Upper lobe of right lung (tissue), 1 donor: ENCODE data around the gene CAMK2G. TPM values are rescaled to one million over a fixed set of nuclear protein-coding genes. Genes with fewer than 3 reads are reported as not detected.
A peak's percentile ranks its signal among the peaks of the same experiment; 100 is the strongest.

Experiments used
- ATAC-seq: fragments of 200-7000 bp; cut with Tn5 transposase; one replicate; pipeline ENCODE4 v1.9.1; 2020; ENCODE audit warnings: mild to moderate bottlenecking, moderate library complexity
- DNase-seq: peaks from one replicate; pipeline ENCODE4 v3.0.0-alpha.2; 2020
- H3K27ac ChIP-seq: fragments of 200-600 bp; one replicate; pipeline ENCODE4 v1.8.0; 2022
- H3K27me3 ChIP-seq: fragments of 200-600 bp; one replicate; pipeline ENCODE4 v1.8.0; 2022; ENCODE audit warnings: mild to moderate bottlenecking
- H3K36me3 ChIP-seq: fragments of 200-600 bp; one replicate; pipeline ENCODE4 v1.8.0; 2022
- H3K4me1 ChIP-seq: fragments of 200-600 bp; one replicate; pipeline ENCODE4 v1.8.0; 2022
- H3K4me3 ChIP-seq: fragments of 200-600 bp; one replicate; pipeline ENCODE4 v1.8.0; 2022; ENCODE audit warnings: mild to moderate bottlenecking
- H3K9me3 ChIP-seq: fragments of 200-600 bp; one replicate; pipeline ENCODE4 v1.8.0; 2022
- intact Hi-C: fragments of 100-400 bp; cut with DNase I; formaldehyde crosslinking; loops from one replicate; pipeline ENCODE4 v1.11.0; 2022
- total RNA-seq: library from RNA; stranded (reverse); fragmentation: NEBNext Ultra II Directional; extraction: Animal tissue kit (Norgen Biotek cat#: 25700); gene quantifications from one replicate; pipeline ENCODE4 v1.2.1, GENCODE V29; 2021
- TF ChIP-seq, protein P1 (sequence below): fragments of 200-600 bp; IDR thresholded peaks from one replicate; pipeline ENCODE4 v1.8.0; 2022; ENCODE audit warnings: antibody characterized with exemption
- donor health status: DM: no; HTN: yes; CAD: no; lungs with severe emphysema.

The CAMK2G gene
- total RNA-seq, 1 donor from 2014 or later, result 36.2 TPM

DNA sequence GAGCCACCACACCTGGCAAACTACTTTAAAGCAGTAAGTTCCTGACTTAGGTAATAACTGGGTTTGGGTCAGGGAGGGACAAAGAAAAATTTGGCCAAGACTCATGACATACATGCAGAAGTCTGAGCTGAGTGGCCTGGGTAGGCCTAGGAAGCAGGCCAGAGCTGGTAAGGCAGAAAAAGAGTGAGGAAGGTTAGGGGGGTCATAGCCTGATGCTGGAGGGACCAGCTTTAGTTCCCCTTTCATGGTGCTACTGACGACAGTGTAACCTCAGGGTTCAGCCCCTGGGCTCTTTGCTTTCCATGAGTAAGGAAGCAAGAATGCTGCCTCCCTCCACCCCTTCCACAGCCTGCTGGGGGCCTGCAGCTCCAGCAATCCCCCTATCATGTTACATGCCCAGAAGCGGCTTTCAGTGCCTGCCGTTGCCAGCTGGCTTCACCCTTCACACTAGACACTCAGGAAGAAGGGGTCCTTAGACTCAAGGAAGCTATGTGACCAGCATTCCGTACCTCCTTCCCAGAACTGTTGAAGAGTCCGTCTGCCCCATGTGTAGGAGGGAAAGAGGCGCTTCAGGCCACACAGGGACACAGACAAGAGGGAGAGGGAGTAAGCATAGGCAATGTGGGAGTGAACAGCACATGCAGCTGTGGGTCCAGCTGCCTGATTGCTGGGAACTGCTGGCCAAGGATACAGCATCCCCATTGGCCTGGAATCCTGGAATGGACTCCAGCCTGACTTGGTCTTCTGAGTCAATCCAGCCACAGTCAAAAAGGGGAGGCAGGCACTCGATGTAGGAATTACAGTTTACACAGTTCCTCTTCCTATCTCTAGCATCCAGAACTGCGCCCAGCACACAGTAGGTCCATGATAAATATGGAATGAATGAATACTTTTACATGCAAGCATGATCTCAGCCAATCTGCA lies 32.4 kb upstream of the CAMK2G start:
- Histone ChIP-seq H3K4me1 (peaks cover 40% of the 10 kb centered on the region), H3K4me3 (no peak overlapping the region), H3K27me3 (peaks cover 2% of the 10 kb centered on the region), H3K9me3 (no peaks in the 10 kb centered on the region), H3K27ac (peak overlapping the region; percentile 72), H3K36me3 (no peaks in the 10 kb centered on the region)
- ATAC-seq (peak; percentile 55), DNase-seq (no peak)
- intact Hi-C loops, result no loop called here
- TF ChIP-seq, protein P1, sequence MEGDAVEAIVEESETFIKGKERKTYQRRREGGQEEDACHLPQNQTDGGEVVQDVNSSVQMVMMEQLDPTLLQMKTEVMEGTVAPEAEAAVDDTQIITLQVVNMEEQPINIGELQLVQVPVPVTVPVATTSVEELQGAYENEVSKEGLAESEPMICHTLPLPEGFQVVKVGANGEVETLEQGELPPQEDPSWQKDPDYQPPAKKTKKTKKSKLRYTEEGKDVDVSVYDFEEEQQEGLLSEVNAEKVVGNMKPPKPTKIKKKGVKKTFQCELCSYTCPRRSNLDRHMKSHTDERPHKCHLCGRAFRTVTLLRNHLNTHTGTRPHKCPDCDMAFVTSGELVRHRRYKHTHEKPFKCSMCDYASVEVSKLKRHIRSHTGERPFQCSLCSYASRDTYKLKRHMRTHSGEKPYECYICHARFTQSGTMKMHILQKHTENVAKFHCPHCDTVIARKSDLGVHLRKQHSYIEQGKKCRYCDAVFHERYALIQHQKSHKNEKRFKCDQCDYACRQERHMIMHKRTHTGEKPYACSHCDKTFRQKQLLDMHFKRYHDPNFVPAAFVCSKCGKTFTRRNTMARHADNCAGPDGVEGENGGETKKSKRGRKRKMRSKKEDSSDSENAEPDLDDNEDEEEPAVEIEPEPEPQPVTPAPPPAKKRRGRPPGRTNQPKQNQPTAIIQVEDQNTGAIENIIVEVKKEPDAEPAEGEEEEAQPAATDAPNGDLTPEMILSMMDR, result no peak

DNA sequence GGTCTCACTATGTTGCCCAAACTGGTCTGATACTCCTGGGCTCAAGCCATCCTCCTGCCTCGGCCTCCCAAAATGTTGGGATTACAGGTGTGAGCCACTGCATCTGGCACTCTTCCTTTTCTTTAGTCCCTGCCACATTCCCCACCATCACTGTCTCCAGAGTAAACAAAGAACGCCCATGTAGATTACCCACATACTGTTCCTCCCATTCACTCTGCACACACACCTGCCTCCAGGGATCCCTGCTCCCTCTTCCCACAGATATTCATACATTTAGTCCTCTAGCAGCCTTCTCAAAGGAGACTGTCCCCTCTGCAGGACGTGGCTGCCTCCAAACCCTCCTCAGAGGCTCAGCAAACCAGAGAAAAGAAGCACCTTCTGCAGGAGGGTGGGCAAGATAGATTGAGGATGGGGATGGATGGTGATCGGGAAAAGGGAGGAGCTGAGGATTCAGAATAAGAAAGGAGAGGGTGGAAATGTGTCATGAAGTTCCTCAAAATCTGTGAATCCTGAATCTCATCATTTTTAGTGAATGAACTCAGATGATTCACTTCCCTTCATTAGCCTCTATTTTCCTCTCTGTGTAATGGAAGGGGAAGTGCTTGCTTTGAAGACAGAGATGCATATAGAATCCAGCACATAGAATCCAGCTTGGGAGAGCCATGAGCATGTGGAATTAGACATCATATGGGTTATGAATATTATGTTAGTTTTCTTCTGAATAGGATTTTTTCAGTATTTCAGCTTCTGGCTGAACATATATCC lies 31.1 kb upstream of the CAMK2G start:
- ATAC-seq, result no peak
- no peak for DNase-seq
- H3K27ac ChIP-seq, result peak overlapping the region; percentile 72
- TF ChIP-seq, protein P1, result no peak
- no peaks in the 10 kb centered on the region for H3K36me3 ChIP-seq
- no peaks in the 10 kb centered on the region for H3K9me3 ChIP-seq
- peaks cover 32% of the 10 kb centered on the region for H3K4me1 ChIP-seq
- H3K4me3 ChIP-seq, result no peak overlapping the region
- H3K27me3 ChIP-seq, result no peaks in the 10 kb centered on the region
- intact Hi-C loops, result no loop called here

DNA sequence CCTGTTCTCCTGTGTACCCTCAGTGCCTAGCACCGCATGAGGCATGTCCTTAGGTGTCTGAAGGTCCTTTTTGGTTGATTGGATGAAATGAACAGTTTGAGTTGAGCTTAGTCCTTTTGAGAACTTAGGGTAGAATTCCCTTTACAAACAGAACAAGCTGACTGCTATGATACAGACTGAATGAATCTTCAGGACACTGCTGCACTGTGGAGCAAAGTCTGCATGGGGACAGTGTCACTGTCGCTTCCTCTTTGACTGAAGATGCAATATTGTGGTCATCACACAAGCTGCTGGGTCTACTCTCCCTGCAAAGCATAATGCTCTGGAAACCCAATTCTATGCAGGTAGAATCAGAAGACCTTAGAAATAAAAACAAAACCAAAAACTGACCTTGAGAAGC lies 28.0 kb upstream of the CAMK2G start:
- Histone ChIP-seq H3K4me1 (peaks cover 13% of the 10 kb centered on the region), H3K36me3 (no peaks in the 10 kb centered on the region), H3K27me3 (no peaks in the 10 kb centered on the region), H3K9me3 (no peaks in the 10 kb centered on the region), H3K4me3 (no peak overlapping the region), H3K27ac (no peak overlapping the region)
- intact Hi-C loops, result no loop called here
- TF ChIP-seq, protein P1, result no peak
- ATAC-seq (peak; percentile 59), DNase-seq (no peak)

DNA sequence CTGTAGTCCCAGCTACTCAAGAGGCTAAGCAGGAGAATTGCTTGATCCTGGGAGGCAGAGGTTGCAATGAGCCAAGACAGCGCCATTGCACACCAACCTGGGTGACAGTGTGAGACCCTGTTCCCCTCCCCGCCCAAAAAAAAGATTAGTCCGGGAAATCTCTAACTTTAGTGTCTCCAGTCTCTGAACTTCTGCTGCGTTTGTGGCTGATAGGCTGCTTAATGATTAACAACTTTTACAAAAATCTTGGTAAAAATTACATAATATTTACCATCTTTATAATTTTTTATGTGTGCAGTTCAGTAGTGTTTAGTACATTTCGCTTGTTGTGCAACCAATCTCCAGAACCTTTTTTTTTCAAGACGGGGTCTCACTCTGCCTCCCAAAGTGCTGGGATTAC lies 26.9 kb upstream of the CAMK2G start:
- no peaks in the 10 kb centered on the region for H3K27me3 ChIP-seq
- no peaks in the 10 kb centered on the region for H3K9me3 ChIP-seq
- intact Hi-C loops, result no loop called here
- no peak overlapping the region for H3K27ac ChIP-seq
- H3K4me3 ChIP-seq, result no peak overlapping the region
- TF ChIP-seq, protein P1, result no peak
- H3K4me1 ChIP-seq, result peaks cover 4% of the 10 kb centered on the region
- ATAC-seq (no peak), DNase-seq (no peak)
- H3K36me3 ChIP-seq, result no peaks in the 10 kb centered on the region

DNA sequence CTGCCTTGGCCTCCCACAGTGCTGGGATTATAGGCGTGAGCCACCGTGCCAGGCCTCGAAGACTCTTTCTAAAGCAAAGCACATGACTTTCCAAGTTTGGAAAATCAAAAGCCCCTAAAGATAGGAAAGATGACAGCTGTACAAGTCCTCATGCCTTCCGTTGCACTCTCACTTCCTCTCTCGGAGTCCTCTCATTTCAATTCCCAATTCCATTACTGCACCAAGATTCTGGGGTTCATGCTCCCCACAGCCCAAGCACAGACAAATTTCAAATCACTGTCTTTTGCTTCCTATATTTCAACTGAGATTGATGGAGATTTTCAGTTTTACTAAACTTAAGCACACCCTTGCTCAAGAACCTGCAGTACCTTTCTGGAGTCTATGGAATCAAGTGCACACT lies 25.7 kb upstream of the CAMK2G start:
- TF ChIP-seq, protein P1, result no peak
- DNase-seq, result no peak
- Histone ChIP-seq H3K27ac (no peak overlapping the region), H3K36me3 (no peaks in the 10 kb centered on the region), H3K4me3 (no peak overlapping the region), H3K4me1 (no peaks in the 10 kb centered on the region), H3K9me3 (no peaks in the 10 kb centered on the region), H3K27me3 (no peaks in the 10 kb centered on the region)
- intact Hi-C loops, result no loop called here
- no peak for ATAC-seq
